CD4-positive, alpha-beta T cell treated with Interleukin-12 subunit alpha and Interleukin-12 subunit beta, for 1 hour (primary cell): Measurements from ENCODE around the gene CRADD.
A peak's percentile ranks its signal among the peaks of the same experiment; 100 is the strongest.
"Not testable (repeated sequence)": the region's sequence is repeated elsewhere in the genome, so short reads cannot be mapped to it uniquely, and the experiment has no call there.

Source experiments
- DNase-seq: peaks from one replicate; pipeline ENCODE4 v3.0.0-alpha.2; 2020

Gene CRADD

DNA sequence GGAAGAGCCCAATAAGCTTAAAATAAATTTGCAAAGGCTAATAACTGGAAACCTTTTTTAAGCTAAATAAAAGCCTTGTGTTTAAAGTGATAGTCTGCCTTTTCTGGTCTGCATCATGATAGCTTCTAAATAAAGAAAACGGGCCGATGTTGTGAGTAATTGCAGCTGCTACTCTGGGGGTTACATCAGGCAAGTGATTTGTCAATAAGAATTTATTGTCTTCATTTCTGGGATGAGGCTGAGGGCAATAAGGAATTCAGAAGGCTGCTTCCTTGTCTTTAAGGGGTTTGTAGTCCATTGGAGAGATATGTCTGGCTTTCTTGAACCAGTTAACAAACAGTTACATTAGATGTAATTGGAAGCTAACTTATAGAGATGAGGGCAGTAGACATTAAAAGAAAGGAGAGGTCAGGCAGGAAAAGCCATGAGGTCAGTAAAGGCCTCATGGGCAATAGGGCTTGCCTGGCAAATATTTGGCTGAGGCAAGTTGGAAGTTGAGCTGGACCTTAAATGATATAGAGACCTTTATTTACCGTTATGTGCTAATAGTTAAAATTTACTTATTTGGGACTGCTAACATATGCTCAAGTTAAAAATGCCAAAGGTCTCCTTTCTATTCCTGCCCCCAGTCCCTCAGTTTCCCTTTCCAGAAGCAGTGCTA lies 85.0 kb downstream of the CRADD start:
- DNase-seq: no peak

DNA sequence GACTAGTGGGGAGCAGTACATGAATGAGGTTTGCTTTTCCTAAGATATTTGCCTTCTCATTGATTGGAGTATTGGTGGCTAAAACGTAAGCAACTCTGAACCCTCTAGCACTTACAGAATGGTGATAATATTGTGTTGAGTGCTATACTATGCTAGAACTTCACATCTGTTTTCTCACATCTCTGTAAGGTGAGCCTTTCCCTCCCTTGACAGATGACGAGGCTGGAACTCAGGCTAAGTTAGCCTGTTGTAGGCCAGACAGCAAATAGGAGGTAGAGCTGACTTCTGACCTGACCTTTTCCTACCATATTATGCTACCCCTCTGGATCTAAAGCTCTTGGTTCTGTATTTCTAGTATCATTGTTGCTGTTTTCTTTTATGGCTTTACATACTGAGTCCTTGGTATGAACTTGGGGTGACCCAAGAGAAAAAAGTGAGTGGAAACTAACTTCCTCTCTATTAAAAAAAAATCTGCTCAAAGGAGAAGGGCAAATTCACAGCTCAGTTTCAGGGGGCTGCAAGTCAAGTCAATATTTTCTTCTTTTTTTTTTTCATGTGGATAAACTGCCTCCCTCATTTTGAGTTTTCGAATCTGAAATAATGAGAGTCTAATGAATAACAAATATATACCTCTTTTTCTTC lies 85.9 kb downstream of the CRADD start:
- DNase-seq: no peak

DNA sequence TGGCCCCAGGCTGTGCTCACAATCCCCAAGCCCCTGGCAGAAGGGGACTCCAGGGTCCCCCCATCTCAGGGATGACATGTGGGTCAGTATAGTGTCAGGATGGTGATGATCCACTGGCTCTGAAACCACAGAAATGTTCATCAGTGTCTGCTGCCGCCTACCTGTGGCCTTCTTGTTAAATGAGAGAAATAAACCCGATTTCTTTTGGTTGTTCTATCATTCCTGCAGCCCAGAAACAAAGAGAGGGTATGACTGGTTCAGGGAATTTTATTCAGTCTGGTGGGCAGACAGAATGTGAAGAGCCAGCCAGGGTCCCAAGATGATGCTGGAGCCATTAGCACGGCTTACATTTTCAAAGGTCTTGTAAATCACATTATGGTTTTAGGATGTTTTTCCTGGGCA lies 86.6 kb downstream of the CRADD start:
- no peak for DNase-seq

GRCh38 chr12:93766371-93766770 lies 89.2 kb downstream of the CRADD start:
- no peak for DNase-seq

DNA sequence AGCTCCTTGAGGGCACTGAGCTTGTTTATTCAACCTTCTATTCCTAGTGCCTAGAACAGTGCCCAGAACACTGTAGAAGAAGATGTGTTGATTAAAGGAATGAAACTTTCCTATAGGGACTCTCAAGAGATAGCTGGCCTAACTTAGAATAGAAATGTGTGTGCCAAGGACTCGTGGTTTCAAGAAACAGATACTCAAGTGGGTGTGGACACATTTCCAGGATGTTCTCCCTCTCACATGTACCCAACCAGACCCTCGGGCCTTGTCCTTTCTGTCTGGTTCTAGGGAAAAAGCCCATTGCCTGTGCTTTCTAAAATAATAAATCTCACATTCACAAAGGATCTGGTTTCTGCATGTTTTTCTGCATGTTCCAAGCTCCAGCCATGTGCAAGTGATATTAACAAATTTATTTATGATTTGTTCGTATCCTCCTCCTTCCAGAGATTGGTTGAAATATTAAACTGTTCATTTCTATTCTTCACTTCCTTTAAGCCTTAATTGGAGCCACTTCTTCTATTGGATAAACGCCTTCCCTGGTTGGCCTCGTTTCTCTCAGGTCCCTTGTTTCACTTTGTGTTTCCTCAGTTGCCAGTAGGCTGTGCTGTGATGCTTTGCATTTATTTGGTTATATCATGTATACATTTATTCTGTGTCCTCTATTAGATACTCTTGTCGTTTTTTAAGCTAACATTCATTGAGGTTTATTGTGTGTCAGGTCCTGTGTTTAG lies 89.8 kb downstream of the CRADD start:
- peak; percentile 54 for DNase-seq

- DNase-seq: peak; percentile 9
Measured at GRCh38 chr12:93767524-93767863, 90.3 kb downstream of the CRADD start.

- peak; percentile 9 for DNase-seq
Measured at GRCh38 chr12:93772003-93772700, 95.0 kb downstream of the CRADD start.

DNA sequence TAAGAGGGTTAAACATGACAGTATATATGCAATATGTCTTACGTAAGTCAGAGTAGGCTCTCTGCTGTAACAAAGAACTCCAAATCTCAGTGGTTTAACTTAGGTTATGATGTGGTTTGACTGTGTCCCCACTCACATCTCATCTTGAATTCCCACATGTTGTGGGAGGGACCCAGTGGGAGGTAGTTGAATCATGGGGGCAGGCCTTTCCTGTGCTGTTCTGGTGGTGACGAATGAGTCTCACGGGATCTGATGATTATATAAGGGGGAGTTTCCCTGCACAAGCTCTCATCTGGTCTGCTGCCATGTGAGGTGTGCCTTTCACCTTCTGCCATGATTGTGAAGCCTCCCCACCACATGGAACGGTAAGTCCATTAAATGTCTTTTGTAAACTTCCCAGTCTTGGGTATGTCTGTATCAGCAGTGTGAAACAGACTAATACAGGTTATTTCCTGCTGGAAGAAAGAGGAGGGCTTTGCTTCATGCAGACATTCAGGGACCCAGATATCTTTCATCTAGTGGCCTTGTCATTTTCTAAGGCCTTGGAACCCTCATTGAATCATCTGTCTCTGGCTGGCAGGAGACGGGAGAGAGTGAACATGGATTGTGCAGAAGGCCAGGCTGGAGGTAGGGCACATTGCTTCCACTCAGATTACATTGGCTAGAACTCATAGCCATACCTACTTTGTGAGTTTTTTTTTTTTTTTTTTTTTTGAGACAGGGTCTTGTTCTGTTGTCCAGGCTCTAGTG lies 96.1 kb downstream of the CRADD start:
- DNase-seq: peak; percentile 41

DNA sequence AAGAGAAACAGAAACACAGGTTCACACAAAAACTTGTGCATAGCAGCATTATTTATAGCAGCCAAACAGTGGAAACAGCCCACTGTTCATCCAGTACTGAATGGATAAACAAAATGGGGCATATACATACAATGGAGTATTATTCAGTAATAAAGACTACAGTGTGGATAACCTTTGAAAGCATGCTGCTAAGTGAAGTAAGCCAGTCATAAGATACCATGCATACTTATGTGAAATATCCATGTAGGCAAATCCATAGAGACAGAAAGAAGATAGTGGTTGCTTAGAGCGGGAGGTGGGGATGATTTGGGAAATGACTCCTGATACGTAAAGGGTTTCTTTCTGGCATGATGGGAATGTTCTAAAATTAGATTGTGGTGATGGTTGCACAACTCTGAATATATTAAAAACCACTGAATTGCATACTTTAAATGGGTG lies 99.4 kb downstream of the CRADD start:
- DNase-seq: no peak

DNA sequence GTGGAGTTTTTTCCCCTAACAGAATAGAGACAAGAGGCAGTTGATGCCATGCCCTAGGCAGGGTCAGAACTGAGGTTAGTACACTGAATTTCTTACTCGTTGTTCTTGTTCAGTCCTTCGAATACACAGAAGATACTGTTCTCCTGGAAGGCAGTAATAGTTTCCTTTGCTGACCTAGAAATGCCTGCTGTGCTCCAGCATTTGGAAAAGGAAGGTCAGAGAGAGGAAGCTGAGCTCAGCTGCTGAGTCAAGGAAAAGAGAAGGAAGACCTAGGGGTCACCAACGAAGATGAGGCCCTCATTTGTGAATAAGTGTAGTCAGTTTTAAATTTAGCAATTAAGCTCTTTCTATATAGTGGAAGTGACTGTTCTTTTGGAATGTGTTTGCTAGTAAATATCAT lies 100.1 kb downstream of the CRADD start:
- DNase-seq: no peak

- DNase-seq: no peak
Measured at GRCh38 chr12:93778306-93778705, 101.1 kb downstream of the CRADD start.

GRCh38 chr12:93778766-93779165 lies 101.6 kb downstream of the CRADD start:
- DNase-seq: no peak

GRCh38 chr12:93780101-93780641 lies 103.0 kb downstream of the CRADD start:
- no peak for DNase-seq

DNA sequence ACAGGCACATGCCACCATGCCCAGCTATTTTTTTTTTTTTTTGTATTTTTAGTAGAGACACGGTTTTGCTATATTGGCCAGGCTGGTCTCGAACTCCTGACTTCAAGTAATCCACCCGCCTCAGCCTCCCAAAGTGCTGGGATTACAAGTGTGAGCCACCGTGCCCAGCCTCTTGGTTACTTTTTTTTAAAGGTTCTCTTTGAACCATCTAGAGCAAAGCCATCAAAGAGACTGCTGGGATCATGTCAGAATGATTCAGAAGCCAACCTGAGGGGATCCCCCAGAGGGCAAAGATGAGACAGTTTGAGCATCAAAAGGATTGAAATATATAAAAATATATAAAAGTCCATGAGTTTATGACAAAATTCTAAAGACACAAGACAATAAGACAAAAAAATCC lies 103.7 kb downstream of the CRADD start:
- DNase-seq: peak; percentile 8

DNA sequence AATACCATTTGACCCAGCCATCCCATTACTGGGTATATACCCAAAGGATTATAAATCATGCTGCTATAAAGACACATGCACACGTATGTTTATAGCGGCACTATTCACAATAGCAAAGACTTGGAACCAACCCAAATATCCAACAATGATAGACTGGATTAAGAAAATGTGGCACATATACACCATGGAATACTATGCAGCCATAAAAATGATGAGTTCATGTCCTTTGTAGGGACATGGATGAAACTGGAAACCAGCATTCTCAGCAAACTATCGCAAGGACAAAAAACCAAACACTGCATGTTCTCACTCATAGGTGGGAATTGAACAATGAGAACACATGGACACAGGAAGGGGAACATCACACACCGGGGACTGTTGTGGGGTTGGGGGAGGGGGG lies 104.8 kb downstream of the CRADD start:
- DNase-seq: not testable (repeated sequence)

DNA sequence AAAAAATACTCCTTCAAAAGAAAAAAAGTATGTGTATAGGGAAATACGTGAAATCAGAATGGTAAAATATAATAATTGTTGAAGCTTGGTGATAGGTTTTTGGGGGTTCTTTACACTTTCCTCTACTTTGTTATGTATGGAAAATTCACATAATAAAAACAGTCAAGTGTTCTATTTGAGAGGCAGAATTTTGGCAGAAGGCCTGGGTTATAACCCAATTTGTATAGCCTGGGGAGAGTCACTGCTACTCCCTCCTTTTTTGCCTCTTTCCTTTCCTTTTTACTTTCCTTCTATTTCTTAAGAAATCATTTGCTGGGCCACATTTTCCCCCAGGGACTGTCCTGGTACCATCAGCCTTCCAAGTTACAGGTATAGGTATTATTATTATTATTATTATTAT lies 105.7 kb downstream of the CRADD start:
- DNase-seq: no peak

- DNase-seq: peak; percentile 28
Measured at GRCh38 chr12:93783832-93784231, 106.7 kb downstream of the CRADD start.

DNA sequence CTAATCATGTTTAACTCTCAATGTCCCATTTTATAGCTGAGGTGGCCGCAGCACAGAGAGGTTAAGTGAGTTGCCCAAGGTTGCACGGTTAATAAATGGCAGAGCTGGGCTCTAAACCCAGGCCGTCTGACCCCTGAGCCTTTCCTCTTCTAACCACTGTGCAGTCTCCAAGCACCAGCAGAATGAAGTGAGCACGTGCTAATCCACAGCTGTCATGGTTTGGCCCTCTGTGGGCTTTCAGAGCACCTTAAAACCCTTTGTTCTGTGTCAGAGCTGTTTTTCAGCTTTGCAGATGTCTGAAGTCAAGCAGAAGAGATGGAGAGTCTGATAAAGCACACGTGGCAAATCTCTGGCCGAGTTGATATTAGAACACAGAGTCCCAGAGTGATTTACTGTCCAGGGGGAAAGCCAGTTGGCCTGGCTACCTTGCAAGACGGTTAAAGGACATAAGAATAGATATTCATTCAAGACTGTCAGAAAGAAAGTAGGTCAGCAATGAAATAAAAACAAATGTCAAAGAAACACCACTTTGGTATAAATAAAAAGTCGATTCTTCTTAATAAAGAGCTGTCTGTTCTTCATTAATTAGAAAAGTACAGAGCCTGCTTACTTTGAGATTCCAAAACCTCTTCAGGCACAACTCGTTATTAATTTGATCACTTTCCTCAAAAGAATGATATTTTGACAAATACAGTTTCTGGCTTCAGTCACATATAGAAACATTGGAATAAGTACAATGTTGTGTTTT lies 107.3 kb downstream of the CRADD start:
- peak; percentile 31 for DNase-seq

DNA sequence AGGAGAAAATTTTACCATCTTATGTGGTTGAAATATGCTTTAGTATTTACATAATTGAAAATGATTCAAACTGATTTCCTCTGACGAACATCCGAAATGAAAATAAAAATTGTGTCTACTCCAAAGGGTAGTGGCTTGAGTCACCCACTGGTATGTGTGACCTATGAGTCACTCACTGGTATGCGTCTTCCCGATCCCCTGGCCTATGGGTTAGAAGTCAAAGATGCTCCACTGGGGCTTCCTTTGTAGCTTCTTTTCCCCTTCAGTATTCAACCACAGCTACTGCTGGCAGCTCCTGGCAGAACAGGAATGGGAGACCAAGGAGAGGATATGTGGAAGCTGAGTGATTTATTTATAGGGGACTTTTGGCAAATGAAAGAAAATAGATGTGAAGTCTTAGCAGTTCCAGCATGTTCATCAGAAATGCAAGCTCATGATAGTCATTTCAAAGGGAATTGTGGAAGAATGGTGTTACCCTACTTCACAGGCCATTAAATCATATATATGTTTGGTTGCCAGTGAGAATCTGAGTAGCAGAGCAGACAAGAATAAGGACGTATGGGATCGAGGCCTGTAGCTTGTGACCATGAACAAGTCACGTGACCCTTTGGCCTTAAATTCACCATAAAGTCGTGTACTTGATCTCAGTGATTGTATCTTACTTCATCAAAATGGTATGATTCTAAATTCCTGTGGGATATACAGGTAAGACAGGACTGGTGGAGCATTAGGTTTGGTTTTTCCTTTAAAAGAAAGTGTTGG lies 108.3 kb downstream of the CRADD start:
- DNase-seq: peak; percentile 30

GRCh38 chr12:93786656-93787397 lies 109.7 kb downstream of the CRADD start:
- DNase-seq: no peak
